Mesothelial cell of epicardium (in vitro differentiated cells): Measurements from ENCODE around the gene SLC6A3. TPM values are rescaled to one million over a fixed set of nuclear protein-coding genes. Genes with fewer than 3 reads are reported as not detected.

Experiments used
- DNase-seq, 2 experiments: peaks; one replicate each; pipeline ENCODE4 v3.0.0; 2021; ENCODE audit warnings: low spot score in 2 of 2; ENCODE audit not compliant: unreplicated experiment in 2 of 2
- H3K27ac Mint-ChIP-seq: 2 replicates; pipeline ENCODE4 v1.8.0; 2021; ENCODE audit warnings: mixed read lengths
- H3K27me3 Mint-ChIP-seq: 2 replicates; pipeline ENCODE4 v1.8.0; 2021; ENCODE audit warnings: low read depth, mixed read lengths
- H3K36me3 Mint-ChIP-seq: 2 replicates; pipeline ENCODE4 v1.8.0; 2021; ENCODE audit warnings: mixed read lengths
- H3K4me1 Mint-ChIP-seq: 2 replicates; pipeline ENCODE4 v1.8.0; 2021; ENCODE audit warnings: mixed read lengths
- H3K4me3 Mint-ChIP-seq: 2 replicates; pipeline ENCODE4 v1.8.0; 2021; ENCODE audit warnings: mild to moderate bottlenecking, moderate library complexity, mixed read lengths
- H3K9me3 Mint-ChIP-seq: 2 replicates; pipeline ENCODE4 v1.8.0; 2021; ENCODE audit warnings: mixed read lengths
- CTCF ChIP-seq: fragments of 200-600 bp; sonication (generic); IDR thresholded peaks from one replicate; pipeline ENCODE4 v1.5.0; 2021; ENCODE audit warnings: antibody characterized with exemption; ENCODE audit not compliant: unreplicated experiment
- total RNA-seq: library from RNA; stranded (reverse); gene quantifications from 3 replicates; pipeline ENCODE4 v1.2.1, GENCODE V29; 2021

Gene SLC6A3
- total RNA-seq, 1 donor from 2014 or later: 0.04 TPM

- no peak for DNase-seq
Observed at GRCh38 chr5:1413611-1414241, 31.5 kb downstream of the SLC6A3 start.

GRCh38 chr5:1413211-1413610 is 32.0 kb downstream of the SLC6A3 start:
- no peaks in the 10 kb centered on the region for H3K4me1 Mint-ChIP-seq
- no peak overlapping the region for H3K4me3 Mint-ChIP-seq
- peaks cover 21% of the 10 kb centered on the region for H3K27me3 Mint-ChIP-seq
- no peak for TF ChIP-seq CTCF
- H3K9me3 Mint-ChIP-seq: peaks cover 2% of the 10 kb centered on the region
- DNase-seq: no peak
- no peaks in the 10 kb centered on the region for H3K36me3 Mint-ChIP-seq
- H3K27ac Mint-ChIP-seq: no peak overlapping the region

More at GRCh38 chr5:1413611-1414241, 31.5 kb downstream of the SLC6A3 start:
- no peak overlapping the region for H3K27ac Mint-ChIP-seq
- H3K36me3 Mint-ChIP-seq: no peaks in the 10 kb centered on the region
- H3K4me1 Mint-ChIP-seq: no peaks in the 10 kb centered on the region
- TF ChIP-seq CTCF: no peak
- H3K9me3 Mint-ChIP-seq: peaks cover 7% of the 10 kb centered on the region
- no peak overlapping the region for H3K4me3 Mint-ChIP-seq
- H3K27me3 Mint-ChIP-seq: peaks cover 21% of the 10 kb centered on the region

GRCh38 chr5:1412621-1413020 is 32.6 kb downstream of the SLC6A3 start:
- Mint-ChIP-seq H3K4me1 (no peaks in the 10 kb centered on the region), H3K4me3 (no peak overlapping the region), H3K36me3 (no peaks in the 10 kb centered on the region), H3K27ac (no peak overlapping the region), H3K9me3 (no peaks in the 10 kb centered on the region), H3K27me3 (peaks cover 26% of the 10 kb centered on the region)
- no peak for DNase-seq
- TF ChIP-seq CTCF: no peak

GRCh38 chr5:1412163-1412562 is 33.1 kb downstream of the SLC6A3 start:
- TF ChIP-seq CTCF: no peak
- no peaks in the 10 kb centered on the region for H3K36me3 Mint-ChIP-seq
- H3K4me1 Mint-ChIP-seq: no peaks in the 10 kb centered on the region
- H3K27me3 Mint-ChIP-seq: peaks cover 29% of the 10 kb centered on the region
- no peak overlapping the region for H3K27ac Mint-ChIP-seq
- no peak for DNase-seq
- H3K4me3 Mint-ChIP-seq: no peak overlapping the region
- no peaks in the 10 kb centered on the region for H3K9me3 Mint-ChIP-seq

GRCh38 chr5:1411099-1411498 is 34.1 kb downstream of the SLC6A3 start:
- no peak for TF ChIP-seq CTCF
- DNase-seq: no peak

More at GRCh38 chr5:1411099-1411498, 34.1 kb downstream of the SLC6A3 start:
- H3K27ac Mint-ChIP-seq: no peak overlapping the region
- H3K4me1 Mint-ChIP-seq: no peaks in the 10 kb centered on the region
- H3K27me3 Mint-ChIP-seq: peaks cover 32% of the 10 kb centered on the region
- H3K36me3 Mint-ChIP-seq: no peaks in the 10 kb centered on the region
- no peaks in the 10 kb centered on the region for H3K9me3 Mint-ChIP-seq
- H3K4me3 Mint-ChIP-seq: no peak overlapping the region
